ENCODE results near the gene LOXL1.

Gene LOXL1

GRCh38 chr15:73900095-73900712, 26.1 kb upstream of the LOXL1 start:
- peak; percentile 50 for DNase-seq

DNA sequence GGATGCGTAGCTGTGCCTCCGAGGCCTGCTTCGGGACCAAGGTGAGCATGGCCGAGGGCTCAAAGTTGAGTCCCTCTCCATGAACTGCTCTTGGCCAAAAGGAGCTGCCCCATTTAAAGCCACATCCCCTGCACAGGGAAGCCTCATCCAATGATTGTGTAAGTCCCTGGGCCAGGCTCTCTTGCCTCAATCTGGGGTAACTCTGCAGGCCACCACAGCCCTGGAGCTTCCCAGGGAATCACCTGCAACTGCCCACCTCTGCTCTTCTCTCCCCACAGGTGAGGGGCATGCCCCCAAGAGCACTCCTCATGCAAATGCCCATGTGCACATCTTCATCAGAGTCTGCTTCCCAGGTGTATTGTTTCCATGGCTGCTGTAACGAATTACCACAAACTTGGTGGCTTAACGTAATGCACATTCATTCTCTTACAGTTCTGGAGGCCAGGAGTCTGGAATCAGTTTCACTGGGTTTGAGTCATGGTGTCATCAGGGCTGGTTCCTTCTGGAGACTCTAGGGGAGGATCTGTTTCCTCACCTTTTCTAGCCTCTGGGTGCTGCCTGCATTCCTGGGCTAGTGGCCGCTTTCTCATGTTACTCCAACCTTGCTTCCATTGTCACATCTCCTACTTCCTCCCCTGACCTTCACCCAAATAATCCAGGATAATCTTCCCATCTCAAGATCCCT, 25.0 kb upstream of the LOXL1 start:
- DNase-seq: no peak

GRCh38 chr15:73902121-73903020, 23.9 kb upstream of the LOXL1 start:
- DNase-seq: no peak

GRCh38 chr15:73904026-73904815, 22.0 kb upstream of the LOXL1 start:
- DNase-seq: no peak

- no peak for DNase-seq
Measured at GRCh38 chr15:73905225-73905827, 20.9 kb upstream of the LOXL1 start.

GRCh38 chr15:73906346-73907034, 19.8 kb upstream of the LOXL1 start:
- DNase-seq: peak; percentile 57

- no peak for DNase-seq
Measured at GRCh38 chr15:73907035-73907408, 19.2 kb upstream of the LOXL1 start.

GRCh38 chr15:73908030-73908821, 18.0 kb upstream of the LOXL1 start:
- peak; percentile 65 for DNase-seq

DNA sequence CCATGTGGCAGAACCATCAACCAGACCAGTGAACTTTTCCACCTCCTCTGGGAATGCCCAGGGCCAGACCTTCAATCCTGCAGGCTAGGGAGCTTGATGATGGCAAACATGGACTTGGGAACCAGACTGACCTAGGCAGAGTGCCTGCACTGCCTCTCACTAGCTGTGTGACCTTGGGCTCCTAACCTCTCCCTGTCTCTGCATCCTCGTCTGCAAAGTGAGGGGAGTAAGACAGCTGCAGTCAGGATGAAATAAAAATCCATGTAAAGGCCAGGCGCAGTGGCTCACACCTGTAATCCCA, 17.5 kb upstream of the LOXL1 start:
- DNase-seq: no peak

GRCh38 chr15:73909651-73910050, 16.6 kb upstream of the LOXL1 start:
- no peak for DNase-seq

DNA sequence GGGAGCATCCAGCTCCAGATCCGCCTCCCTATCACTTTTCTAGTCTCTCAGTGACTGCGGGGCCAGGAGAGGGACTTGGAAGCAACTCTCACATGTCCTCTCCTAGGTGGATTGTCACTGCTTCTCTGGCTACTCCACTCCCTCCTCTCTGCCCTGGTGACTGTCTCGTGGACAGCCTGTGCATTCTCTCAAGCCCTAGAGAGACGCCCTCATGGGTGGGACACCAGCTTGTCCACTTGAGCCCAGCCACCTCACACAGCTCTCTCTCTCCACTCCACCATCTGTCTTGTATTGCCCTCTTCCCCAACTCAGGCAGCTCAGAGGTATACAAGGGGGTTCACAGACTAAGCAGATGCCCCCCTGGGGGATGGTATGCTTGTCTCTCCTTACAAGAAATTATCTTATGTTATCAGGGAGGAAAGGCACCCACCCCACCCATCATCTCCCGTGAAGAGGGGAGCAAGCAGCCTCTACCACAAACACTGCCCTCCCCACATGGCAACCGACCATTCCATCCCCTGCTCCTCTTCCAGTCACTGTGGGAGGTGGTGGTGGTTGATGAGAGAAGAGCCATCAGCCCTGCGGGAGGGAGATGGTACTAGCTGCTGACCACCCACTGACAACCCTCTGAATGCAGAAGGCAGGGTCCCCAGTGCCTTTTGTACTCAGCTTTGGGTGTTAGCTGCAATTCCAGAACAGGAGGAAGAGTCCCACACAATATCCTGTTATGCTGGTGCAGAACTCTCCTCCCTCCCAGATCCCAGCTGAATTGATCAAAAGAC, 15.5 kb upstream of the LOXL1 start:
- DNase-seq: no peak

- no peak for DNase-seq
Measured at GRCh38 chr15:73912030-73912596, 14.1 kb upstream of the LOXL1 start.

GRCh38 chr15:73914145-73914544, 12.1 kb upstream of the LOXL1 start:
- no peak for DNase-seq

DNA sequence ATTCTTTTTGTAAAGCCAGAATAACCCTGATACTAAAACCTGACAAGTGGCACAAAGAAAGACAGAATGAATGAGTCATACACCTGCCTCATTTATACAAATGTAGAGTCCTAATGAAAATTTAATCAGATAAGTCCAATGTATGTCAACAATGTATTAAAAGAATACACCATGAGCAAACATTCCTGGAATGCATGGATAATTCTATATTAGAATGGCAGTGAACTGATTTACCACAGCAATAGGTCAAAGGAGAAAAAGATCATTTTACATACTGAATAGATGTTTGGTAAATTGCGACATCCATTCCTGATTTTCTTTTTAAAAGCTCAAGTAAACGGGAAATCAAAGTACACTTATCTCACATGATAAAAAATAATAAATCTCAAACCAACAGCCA, 11.2 kb upstream of the LOXL1 start:
- DNase-seq: no peak

DNA sequence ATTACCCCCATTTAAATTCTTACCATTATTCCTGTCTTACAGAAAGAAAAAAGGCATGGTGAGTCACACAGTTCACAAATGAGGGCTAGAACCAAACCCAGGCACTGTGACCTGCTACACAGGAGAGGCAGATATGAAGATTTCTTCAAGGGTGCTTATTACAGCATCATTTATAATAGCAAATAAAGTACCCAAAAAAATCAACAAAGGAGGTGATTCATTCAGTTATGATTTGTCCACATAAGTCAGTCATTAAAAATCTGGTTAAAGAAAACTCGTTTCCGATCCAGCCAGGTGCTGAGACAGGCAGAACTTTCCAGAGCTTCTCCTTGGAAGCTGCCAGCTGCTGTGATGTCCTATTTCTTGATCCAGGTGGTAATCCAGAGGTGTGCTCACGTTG, 7.5 kb upstream of the LOXL1 start:
- no peak for DNase-seq

DNA sequence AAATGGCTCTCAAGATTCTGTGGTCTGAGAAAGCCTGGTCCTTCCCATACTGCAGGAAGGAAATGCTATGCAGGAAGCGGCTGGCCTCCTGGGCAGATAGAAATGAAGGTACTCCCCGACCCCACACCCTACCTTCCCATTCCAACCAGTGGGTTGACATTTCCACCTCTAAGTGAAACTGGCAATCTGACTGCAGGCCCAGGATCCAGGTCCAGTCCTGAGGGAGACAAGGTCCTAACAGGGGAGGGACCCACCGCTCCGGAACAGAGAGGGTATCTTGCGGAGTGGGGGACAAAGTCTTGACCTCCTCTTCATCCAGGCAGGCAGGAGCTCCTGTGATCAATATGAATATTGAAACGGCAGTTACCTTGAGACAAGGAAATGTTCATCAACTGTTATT, 6.6 kb upstream of the LOXL1 start:
- DNase-seq: no peak

GRCh38 chr15:73921254-73921925, 4.9 kb upstream of the LOXL1 start:
- DNase-seq: no peak

GRCh38 chr15:73922186-73923151, 3.8 kb upstream of the LOXL1 start:
- peak; percentile 91 for DNase-seq

- DNase-seq: no peak
Measured at GRCh38 chr15:73923156-73923487, 3.1 kb upstream of the LOXL1 start.

Measured in fibroblast of upper back skin (primary cell).